Smooth muscle cell (in vitro differentiated cells): Measurements from ENCODE around the gene MVK. TPM values are rescaled to one million over a fixed set of nuclear protein-coding genes. Genes with fewer than 3 reads are reported as not detected.

Source experiments
- DNase-seq: peaks from one replicate; lab custom pipeline; 2025; ENCODE audit not compliant: unreplicated experiment; lab: John Stamatoyannopoulos, UW
- H2AFZ ChIP-seq: fragments of 200-600 bp; sonication (generic); 2 replicates; pipeline ENCODE4 v1.6.0; 2016; ENCODE audit warnings: antibody characterized with exemption, low read depth, mild to moderate bottlenecking
- H3F3A ChIP-seq: fragments of 200-600 bp; sonication (generic); 2 replicates; pipeline ENCODE4 v1.6.0; 2017; ENCODE audit warnings: antibody characterized with exemption, low read depth
- H3K27ac ChIP-seq: fragments of 200-600 bp; sonication (generic); 2 replicates; pipeline ENCODE4 v1.5.1; 2016; ENCODE audit warnings: low read depth, mild to moderate bottlenecking
- H3K27me3 ChIP-seq: fragments of 200-600 bp; sonication (generic); 2 replicates; pipeline ENCODE4 v1.6.1; 2016; ENCODE audit warnings: low read depth, mild to moderate bottlenecking
- H3K36me3 ChIP-seq: fragments of 200-600 bp; sonication (generic); 2 replicates; pipeline ENCODE4 v1.5.1; 2016; ENCODE audit warnings: low read depth
- H3K4me1 ChIP-seq: fragments of 200-600 bp; sonication (generic); 2 replicates; pipeline ENCODE4 v1.5.1; 2016; ENCODE audit warnings: low read depth
- H3K4me2 ChIP-seq: fragments of 200-600 bp; sonication (generic); 2 replicates; pipeline ENCODE4 v1.6.0; 2016; ENCODE audit warnings: mild to moderate bottlenecking
- H3K4me3 ChIP-seq: fragments of 200-600 bp; sonication (generic); 2 replicates; pipeline ENCODE4 v1.5.1; 2016; ENCODE audit warnings: mild to moderate bottlenecking
- H3K79me2 ChIP-seq: fragments of 200-600 bp; sonication (generic); 2 replicates; pipeline ENCODE4 v1.6.0; 2016; ENCODE audit warnings: low read depth, mild to moderate bottlenecking
- H3K9ac ChIP-seq: fragments of 200-600 bp; sonication (generic); 2 replicates; pipeline ENCODE4 v1.6.0; 2016; ENCODE audit warnings: low read depth
- H3K9me3 ChIP-seq: fragments of 200-600 bp; sonication (generic); replicated peaks from 2 replicates; pipeline ENCODE4 v1.5.1; 2016; ENCODE audit warnings: low read depth
- H4K20me1 ChIP-seq: fragments of 200-600 bp; sonication (generic); 2 replicates; pipeline ENCODE4 v1.6.0; 2016; ENCODE audit warnings: low read depth
- CTCF ChIP-seq: fragments of 200-600 bp; sonication (generic); IDR thresholded peaks from 2 replicates; pipeline ENCODE4 v1.5.1; 2017; ENCODE audit warnings: borderline replicate concordance, mild to moderate bottlenecking, antibody characterized with exemption; ENCODE audit not compliant: insufficient read depth, poor library complexity, severe bottlenecking
- WGBS: methylation state at CpG from one replicate; pipeline ENCODE4 v1.1.7; 2016; ENCODE audit warnings: low lambda C conversion rate; 5-methylcytosine and 5-hydroxymethylcytosine counted together
- polyA plus RNA-seq: library from polyadenylated mRNA; unstranded; fragments of >200 nt; fragmentation: Nextera tagmentation; extraction: Ambion mirVana; gene quantifications from 2 replicates; pipeline ENCODE4 v1.2.1, GENCODE V29; 2016
- total RNA-seq: library from RNA; depleted of rRNA; stranded (reverse); fragments of >200 nt; gene quantifications from 2 replicates; pipeline ENCODE4 v1.2.3, GENCODE V29; 2014

MVK gene
- total and polyA plus RNA-seq, 2 experiments from 2014 or later, result 16.3 to 21.1 TPM

- H3K4me3 ChIP-seq, result no peak overlapping the region
- no peak overlapping the region for H2AFZ ChIP-seq
- H3K9ac ChIP-seq, result no peak overlapping the region
- no peak overlapping the region for H3K4me2 ChIP-seq
- H3K27ac ChIP-seq, result no peak overlapping the region
- H3K4me1 ChIP-seq, result peaks cover 45% of the 10 kb centered on the region
- DNase-seq, result no peak
- no peaks in the 10 kb centered on the region for H3K36me3 ChIP-seq
- no peaks in the 10 kb centered on the region for H3K27me3 ChIP-seq
- peaks cover 6% of the 10 kb centered on the region for H3F3A ChIP-seq
- WGBS, result 79% methylated on average over 8 of the region's 8 CpGs
- no peaks in the 10 kb centered on the region for H4K20me1 ChIP-seq
- no peak for TF ChIP-seq CTCF
- no peaks in the 10 kb centered on the region for H3K79me2 ChIP-seq
- no peaks in the 10 kb centered on the region for H3K9me3 ChIP-seq
Observed at GRCh38 chr12:109527489-109528123, 46.0 kb upstream of the MVK start.

GRCh38 chr12:109529691-109530640 is 43.6 kb upstream of the MVK start:
- Histone ChIP-seq H3F3A (peaks cover 6% of the 10 kb centered on the region), H3K4me1 (peaks cover 33% of the 10 kb centered on the region), H3K4me2 (peak overlapping the region; percentile 72), H3K4me3 (no peak overlapping the region), H3K27ac (peak overlapping the region; percentile 92), H4K20me1 (no peaks in the 10 kb centered on the region), H3K36me3 (no peaks in the 10 kb centered on the region), H3K79me2 (no peaks in the 10 kb centered on the region), H3K27me3 (no peaks in the 10 kb centered on the region), H3K9me3 (no peaks in the 10 kb centered on the region), H3K9ac (peak overlapping the region; percentile 31), H2AFZ (no peak overlapping the region)
- WGBS, result 26% methylated on average over 19 of the region's 19 CpGs
- DNase-seq, result no peak
- TF ChIP-seq CTCF, result no peak

GRCh38 chr12:109531411-109531810 is 42.2 kb upstream of the MVK start:
- H3K27ac ChIP-seq, result peak overlapping the region; percentile 92
- peaks cover 6% of the 10 kb centered on the region for H3F3A ChIP-seq
- H3K9ac ChIP-seq, result no peak overlapping the region
- H3K27me3 ChIP-seq, result no peaks in the 10 kb centered on the region
- no peak for TF ChIP-seq CTCF
- no peaks in the 10 kb centered on the region for H3K36me3 ChIP-seq
- peak overlapping the region; percentile 72 for H3K4me2 ChIP-seq
- no peaks in the 10 kb centered on the region for H3K79me2 ChIP-seq
- peaks cover 20% of the 10 kb centered on the region for H3K4me1 ChIP-seq
- no peaks in the 10 kb centered on the region for H4K20me1 ChIP-seq
- H3K9me3 ChIP-seq, result no peaks in the 10 kb centered on the region
- no peak overlapping the region for H2AFZ ChIP-seq
- H3K4me3 ChIP-seq, result no peak overlapping the region
- no peak for DNase-seq
- 4% methylated on average over 2 of the region's 2 CpGs for WGBS
